ENCODE data around the gene PNMT. TPM values are rescaled to one million over a fixed set of nuclear protein-coding genes. Genes with fewer than 3 reads are reported as not detected.

PNMT gene
- polyA plus RNA-seq, 1 donor from 2014 or later: 1.5 TPM

DNA sequence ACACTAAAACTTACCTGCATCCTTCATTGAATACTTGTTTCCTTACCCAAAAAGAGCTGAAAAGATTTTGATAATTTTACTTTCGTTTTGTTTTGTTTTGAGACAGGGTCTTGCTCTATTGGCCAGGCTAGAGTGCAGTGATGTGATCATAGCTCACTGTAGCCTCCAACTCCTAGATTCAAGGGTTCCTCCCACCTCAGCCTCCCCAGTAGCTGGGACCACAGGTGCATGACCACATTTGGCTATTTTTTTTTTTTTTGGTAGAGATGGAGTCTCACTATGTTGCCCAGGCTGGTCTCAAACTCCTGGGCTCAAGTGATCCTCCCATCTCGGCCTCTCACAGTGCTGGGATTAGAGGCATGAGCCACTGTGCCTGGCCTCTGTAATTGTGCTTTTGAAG, 13.1 kb upstream of the PNMT start:
- H3K9me3 ChIP-seq (ENCODE audit: low read length): no peaks in the 10 kb centered on the region
- no peak overlapping the region for H3K4me3 ChIP-seq (ENCODE audit: low read length)
- H3K9me2 ChIP-seq (ENCODE audit: insufficient read depth, low read length): no peaks in the 10 kb centered on the region
- no peaks in the 10 kb centered on the region for H3K79me2 ChIP-seq (replicated peaks; ENCODE audit: insufficient read depth, low read length)
- no peaks in the 10 kb centered on the region for H3K36me3 ChIP-seq (ENCODE audit: insufficient read depth, low read length)
- H3K27me3 ChIP-seq (ENCODE audit: insufficient read depth, low read depth, low read length): no peaks in the 10 kb centered on the region
- H3F3A ChIP-seq (ENCODE audit: insufficient read depth, low read length, poor library complexity, severe bottlenecking): no peaks in the 10 kb centered on the region
- H3K9ac ChIP-seq (ENCODE audit: low read length): no peak overlapping the region
- H3K4me2 ChIP-seq (ENCODE audit: low read length): no peak overlapping the region
- TF ChIP-seq EZH2 (IDR thresholded peaks at IDR 0.05; ENCODE audit: borderline replicate concordance, insufficient read depth, low read length, poor library complexity, severe bottlenecking) (no peak), MXI1 (conservative IDR thresholded peaks at IDR 0.05; ENCODE audit: poor library complexity, severe bottlenecking) (no peak), POLR2AphosphoS5 (IDR thresholded peaks at IDR 0.05) (no peak), SMC3 (conservative IDR thresholded peaks at IDR 0.05; ENCODE audit: poor library complexity) (no peak), EP300 (conservative IDR thresholded peaks at IDR 0.05; ENCODE audit: poor library complexity, severe bottlenecking) (no peak), RAD21 (conservative IDR thresholded peaks at IDR 0.05) (no peak), TAF1 (IDR thresholded peaks at IDR 0.05; ENCODE audit: low read depth) (no peak)
- TF ChIP-seq, protein P1, sequence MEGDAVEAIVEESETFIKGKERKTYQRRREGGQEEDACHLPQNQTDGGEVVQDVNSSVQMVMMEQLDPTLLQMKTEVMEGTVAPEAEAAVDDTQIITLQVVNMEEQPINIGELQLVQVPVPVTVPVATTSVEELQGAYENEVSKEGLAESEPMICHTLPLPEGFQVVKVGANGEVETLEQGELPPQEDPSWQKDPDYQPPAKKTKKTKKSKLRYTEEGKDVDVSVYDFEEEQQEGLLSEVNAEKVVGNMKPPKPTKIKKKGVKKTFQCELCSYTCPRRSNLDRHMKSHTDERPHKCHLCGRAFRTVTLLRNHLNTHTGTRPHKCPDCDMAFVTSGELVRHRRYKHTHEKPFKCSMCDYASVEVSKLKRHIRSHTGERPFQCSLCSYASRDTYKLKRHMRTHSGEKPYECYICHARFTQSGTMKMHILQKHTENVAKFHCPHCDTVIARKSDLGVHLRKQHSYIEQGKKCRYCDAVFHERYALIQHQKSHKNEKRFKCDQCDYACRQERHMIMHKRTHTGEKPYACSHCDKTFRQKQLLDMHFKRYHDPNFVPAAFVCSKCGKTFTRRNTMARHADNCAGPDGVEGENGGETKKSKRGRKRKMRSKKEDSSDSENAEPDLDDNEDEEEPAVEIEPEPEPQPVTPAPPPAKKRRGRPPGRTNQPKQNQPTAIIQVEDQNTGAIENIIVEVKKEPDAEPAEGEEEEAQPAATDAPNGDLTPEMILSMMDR (IDR thresholded peaks at IDR 0.05; ENCODE audit: poor library complexity, severe bottlenecking): no peak
- TF ChIP-seq, protein P2, sequence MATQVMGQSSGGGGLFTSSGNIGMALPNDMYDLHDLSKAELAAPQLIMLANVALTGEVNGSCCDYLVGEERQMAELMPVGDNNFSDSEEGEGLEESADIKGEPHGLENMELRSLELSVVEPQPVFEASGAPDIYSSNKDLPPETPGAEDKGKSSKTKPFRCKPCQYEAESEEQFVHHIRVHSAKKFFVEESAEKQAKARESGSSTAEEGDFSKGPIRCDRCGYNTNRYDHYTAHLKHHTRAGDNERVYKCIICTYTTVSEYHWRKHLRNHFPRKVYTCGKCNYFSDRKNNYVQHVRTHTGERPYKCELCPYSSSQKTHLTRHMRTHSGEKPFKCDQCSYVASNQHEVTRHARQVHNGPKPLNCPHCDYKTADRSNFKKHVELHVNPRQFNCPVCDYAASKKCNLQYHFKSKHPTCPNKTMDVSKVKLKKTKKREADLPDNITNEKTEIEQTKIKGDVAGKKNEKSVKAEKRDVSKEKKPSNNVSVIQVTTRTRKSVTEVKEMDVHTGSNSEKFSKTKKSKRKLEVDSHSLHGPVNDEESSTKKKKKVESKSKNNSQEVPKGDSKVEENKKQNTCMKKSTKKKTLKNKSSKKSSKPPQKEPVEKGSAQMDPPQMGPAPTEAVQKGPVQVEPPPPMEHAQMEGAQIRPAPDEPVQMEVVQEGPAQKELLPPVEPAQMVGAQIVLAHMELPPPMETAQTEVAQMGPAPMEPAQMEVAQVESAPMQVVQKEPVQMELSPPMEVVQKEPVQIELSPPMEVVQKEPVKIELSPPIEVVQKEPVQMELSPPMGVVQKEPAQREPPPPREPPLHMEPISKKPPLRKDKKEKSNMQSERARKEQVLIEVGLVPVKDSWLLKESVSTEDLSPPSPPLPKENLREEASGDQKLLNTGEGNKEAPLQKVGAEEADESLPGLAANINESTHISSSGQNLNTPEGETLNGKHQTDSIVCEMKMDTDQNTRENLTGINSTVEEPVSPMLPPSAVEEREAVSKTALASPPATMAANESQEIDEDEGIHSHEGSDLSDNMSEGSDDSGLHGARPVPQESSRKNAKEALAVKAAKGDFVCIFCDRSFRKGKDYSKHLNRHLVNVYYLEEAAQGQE (IDR thresholded peaks at IDR 0.05; ENCODE audit: borderline replicate concordance): no peak
- no peaks in the 10 kb centered on the region for H4K20me1 ChIP-seq (ENCODE audit: insufficient read depth)
- no peak overlapping the region for H2AFZ ChIP-seq (ENCODE audit: low read depth, low read length)
- H3K27ac ChIP-seq (ENCODE audit: low read length): no peak overlapping the region

DNA sequence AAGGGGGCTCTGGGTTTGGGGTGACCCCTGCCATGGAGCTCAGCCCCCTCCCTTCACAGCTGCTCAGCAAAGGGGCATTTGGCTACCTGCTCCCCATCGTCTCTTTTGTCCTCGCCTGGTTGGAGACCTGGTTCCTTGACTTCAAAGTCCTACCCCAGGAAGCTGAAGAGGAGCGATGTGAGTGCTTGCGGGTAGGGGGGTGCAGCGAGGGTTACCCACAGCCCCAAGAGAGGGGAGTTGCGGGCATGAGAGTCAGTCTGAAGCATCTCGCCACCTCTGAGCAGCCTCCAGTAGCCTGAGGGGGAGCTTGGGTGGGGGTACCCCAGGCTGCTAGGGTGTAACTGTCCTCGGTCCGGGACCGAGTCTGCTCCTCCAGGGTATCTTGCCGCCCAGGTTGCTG, 9.9 kb upstream of the PNMT start:
- Histone ChIP-seq H3K4me3 (ENCODE audit: low read length) (no peak overlapping the region), H3K4me2 (ENCODE audit: low read length) (no peak overlapping the region), H3K79me2 (replicated peaks; ENCODE audit: insufficient read depth, low read length) (no peaks in the 10 kb centered on the region), H3K9ac (ENCODE audit: low read length) (no peak overlapping the region), H3K27me3 (ENCODE audit: insufficient read depth, low read depth, low read length) (no peaks in the 10 kb centered on the region), H3K9me2 (ENCODE audit: insufficient read depth, low read length) (no peaks in the 10 kb centered on the region), H3K36me3 (ENCODE audit: insufficient read depth, low read length) (no peaks in the 10 kb centered on the region), H4K20me1 (ENCODE audit: insufficient read depth) (no peaks in the 10 kb centered on the region), H3K9me3 (ENCODE audit: low read length) (no peaks in the 10 kb centered on the region), H3F3A (ENCODE audit: insufficient read depth, low read length, poor library complexity, severe bottlenecking) (no peaks in the 10 kb centered on the region), H2AFZ (ENCODE audit: low read depth, low read length) (no peak overlapping the region), H3K27ac (ENCODE audit: low read length) (no peak overlapping the region)
- TF ChIP-seq POLR2AphosphoS5 (IDR thresholded peaks at IDR 0.05): no peak
- no peak for TF ChIP-seq EP300 (conservative IDR thresholded peaks at IDR 0.05; ENCODE audit: poor library complexity, severe bottlenecking)
- TF ChIP-seq EZH2 (IDR thresholded peaks at IDR 0.05; ENCODE audit: borderline replicate concordance, insufficient read depth, low read length, poor library complexity, severe bottlenecking): no peak
- TF ChIP-seq MXI1 (conservative IDR thresholded peaks at IDR 0.05; ENCODE audit: poor library complexity, severe bottlenecking): no peak
- TF ChIP-seq RAD21 (conservative IDR thresholded peaks at IDR 0.05): no peak
- TF ChIP-seq, protein P1 (IDR thresholded peaks at IDR 0.05; ENCODE audit: poor library complexity, severe bottlenecking): no peak
- TF ChIP-seq TAF1 (IDR thresholded peaks at IDR 0.05; ENCODE audit: low read depth): no peak
- TF ChIP-seq SMC3 (conservative IDR thresholded peaks at IDR 0.05; ENCODE audit: poor library complexity): no peak
- TF ChIP-seq, protein P2 (IDR thresholded peaks at IDR 0.05; ENCODE audit: borderline replicate concordance): no peak

All from neural cell (in vitro differentiated cells).